GM18498 (cell line): Measurements from ENCODE around the gene COX6B2.

Experiments used
- ATAC-seq: cut with Tn5 transposase; IDR thresholded peaks from one replicate; pipeline ENCODE4 v1.9.1; 2021; ENCODE audit warnings: mild to moderate bottlenecking, moderate library complexity; ENCODE audit not compliant: unreplicated experiment

Gene COX6B2

GRCh38 chr19:55383279-55384130, 29.0 kb upstream of the COX6B2 start:
- no peak for ATAC-seq

GRCh38 chr19:55382522-55383054, 28.1 kb upstream of the COX6B2 start:
- no peak for ATAC-seq

- no peak for ATAC-seq
These were observed 27.5 kb upstream of the COX6B2 start for GRCh38 chr19:55382013-55382412.

- ATAC-seq: no peak
These were observed 24.7 kb upstream of the COX6B2 start for GRCh38 chr19:55379174-55379573.

- ATAC-seq: no peak
These were observed 23.0 kb upstream of the COX6B2 start for GRCh38 chr19:55377356-55378131.

- ATAC-seq: no peak
These were observed 21.9 kb upstream of the COX6B2 start, which contains the start of gene TMEM190 for GRCh38 chr19:55376241-55376933. TMEM190 (plus strand) TSS chr19:55376826; CDS start chr19:55376854, 28 bp downstream.

GRCh38 chr19:55373993-55374757, 19.7 kb upstream of the COX6B2 start:
- no peak for ATAC-seq

GRCh38 chr19:55373306-55373992, 18.9 kb upstream of the COX6B2 start:
- ATAC-seq: no peak

GRCh38 chr19:55372316-55373081, 18.0 kb upstream of the COX6B2 start:
- no peak for ATAC-seq

GRCh38 chr19:55370305-55370988, 15.9 kb upstream of the COX6B2 start, which contains the start of gene IL11:
IL11 (minus strand) TSS chr19:55370463; CDS start chr19:55370310, 153 bp downstream.
- no peak for ATAC-seq

GRCh38 chr19:55369653-55370304, 15.3 kb upstream of the COX6B2 start:
- ATAC-seq: no peak

GRCh38 chr19:55368701-55369563, 14.4 kb upstream of the COX6B2 start:
- ATAC-seq: no peak

GRCh38 chr19:55368106-55368505, 13.6 kb upstream of the COX6B2 start:
- no peak for ATAC-seq

- ATAC-seq: no peak
These were observed 12.3 kb upstream of the COX6B2 start for GRCh38 chr19:55366790-55367189.

- ATAC-seq: no peak
These were observed 11.4 kb upstream of the COX6B2 start for GRCh38 chr19:55365964-55366363.

- ATAC-seq: no peak
These were observed 10.7 kb upstream of the COX6B2 start for GRCh38 chr19:55365245-55365644.
